GM18868 (cell line): ENCODE data around the gene ETV6.

Experiments used
- ATAC-seq: cut with Tn5 transposase; IDR thresholded peaks from one replicate; pipeline ENCODE4 v1.9.1; 2021; ENCODE audit warnings: mild to moderate bottlenecking, moderate library complexity; ENCODE audit not compliant: unreplicated experiment

The ETV6 gene

DNA sequence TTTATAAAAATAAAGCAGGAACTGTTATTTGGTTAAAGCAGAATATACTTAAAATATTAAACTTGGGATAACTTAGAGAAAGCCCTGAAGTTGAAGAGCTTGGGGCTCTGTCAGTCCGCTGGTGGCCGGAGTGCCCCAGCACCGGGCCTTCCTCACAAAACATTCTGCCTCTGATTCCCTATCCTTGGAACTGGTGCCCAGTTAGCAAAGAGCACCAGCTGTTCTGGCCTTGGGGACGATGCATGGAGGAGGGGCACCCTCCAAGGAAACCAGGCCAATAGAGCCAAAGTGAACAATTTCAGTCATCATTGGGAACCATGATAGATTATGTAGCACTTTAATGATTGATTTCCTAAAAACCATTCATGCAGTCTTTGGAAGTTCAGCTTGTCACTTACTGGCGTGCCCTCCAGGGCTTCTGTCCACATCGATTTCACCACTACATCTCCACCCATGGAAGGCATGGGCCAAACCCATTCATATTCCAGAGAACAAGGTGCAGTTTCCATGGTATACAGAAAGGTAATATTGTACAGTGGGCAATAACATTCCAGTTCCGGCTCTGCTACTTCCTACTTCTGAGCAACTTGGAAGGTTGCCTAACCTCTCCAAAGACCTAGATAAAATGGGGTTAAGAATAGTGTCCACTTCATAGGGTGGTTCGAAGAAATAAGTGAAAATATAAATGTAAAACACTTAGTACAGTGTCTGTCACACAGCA is 145.9 kb downstream of the ETV6 start:
- ATAC-seq, result no peak

DNA sequence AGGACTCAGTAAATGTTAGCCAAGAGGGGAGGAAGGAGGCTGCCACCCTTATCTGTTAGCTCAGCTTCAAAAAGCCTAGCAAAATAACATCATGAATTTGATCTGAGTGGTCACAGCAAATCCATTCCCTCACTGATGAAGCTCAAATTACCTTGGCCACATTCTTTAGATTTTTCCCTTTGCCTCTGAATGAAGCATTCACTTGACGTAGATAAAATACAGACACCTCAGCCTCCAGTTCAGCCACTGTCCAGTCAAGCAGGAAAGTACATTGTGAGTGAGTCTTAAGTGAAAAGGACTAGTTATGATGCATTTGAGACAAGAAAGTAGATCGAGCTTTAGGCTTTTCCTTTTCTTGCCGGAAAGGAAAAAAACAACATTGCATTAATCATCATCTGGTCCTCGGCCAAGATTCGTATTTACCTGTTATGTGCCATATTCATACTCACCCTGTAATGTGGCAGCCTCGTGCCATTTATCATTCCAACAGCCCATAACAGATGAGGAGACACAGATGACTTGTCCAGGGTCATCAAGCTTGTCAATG is 146.5 kb downstream of the ETV6 start:
- ATAC-seq, result no peak

DNA sequence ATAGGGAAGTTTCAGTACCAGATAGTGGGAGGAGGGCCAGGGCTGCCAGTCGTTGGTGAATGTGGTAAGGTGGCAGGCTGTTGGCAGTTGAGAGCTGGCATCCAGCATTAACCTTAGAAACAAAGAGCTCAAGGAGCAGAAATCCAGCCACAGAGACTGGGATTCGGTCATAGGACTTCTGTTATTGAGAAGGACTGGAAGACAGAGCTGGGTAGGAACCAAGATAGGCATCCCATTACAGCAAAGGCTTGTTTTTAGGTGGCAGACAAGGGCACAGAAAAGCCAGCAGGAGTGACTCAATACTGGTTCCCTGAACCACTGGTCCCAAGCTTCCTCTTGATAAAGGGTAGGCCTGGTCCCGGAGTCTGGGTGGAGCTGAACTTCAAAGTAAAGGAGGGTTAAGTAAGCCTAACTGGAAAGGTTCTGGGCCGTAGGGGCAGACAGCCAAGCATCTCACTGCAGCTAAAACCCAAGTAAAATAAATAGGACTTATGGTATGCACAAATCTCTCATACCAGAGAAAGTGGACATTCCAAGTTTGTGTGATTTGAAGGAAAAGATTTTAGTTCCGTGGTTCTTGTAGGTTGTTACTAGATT is 147.9 kb downstream of the ETV6 start:
- no peak for ATAC-seq

DNA sequence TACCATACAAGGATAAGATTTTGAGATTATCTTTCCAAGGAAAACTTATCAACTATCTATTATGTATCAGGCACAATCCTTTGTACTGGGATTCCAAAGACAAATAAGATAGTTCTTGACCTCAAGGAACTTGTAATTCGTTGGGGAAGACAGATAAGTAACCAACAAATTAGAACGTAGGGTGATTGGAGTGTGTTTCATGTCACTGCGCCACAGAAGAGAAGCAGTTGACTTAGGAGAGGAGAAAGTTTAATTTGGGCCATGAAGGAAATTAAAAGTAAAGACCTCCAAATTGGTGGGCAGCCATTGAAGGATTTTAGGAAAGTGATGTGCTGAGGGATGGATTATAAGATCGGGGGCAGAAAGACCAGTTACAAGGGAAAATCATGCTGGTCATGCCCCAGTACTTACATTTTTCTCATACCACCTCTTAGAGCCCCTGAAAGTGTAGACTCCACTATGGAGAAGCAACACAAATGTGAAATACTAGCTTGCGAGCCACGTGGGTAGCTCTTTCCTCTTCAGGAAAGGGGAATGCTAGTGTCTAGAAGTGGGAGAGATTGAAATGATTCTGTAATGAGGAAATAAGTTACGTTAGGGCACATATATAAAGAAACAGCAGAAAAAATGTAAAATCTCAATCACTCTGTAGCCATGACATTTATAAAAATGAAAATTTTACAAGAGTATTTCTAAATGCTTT is 148.7 kb downstream of the ETV6 start:
- no peak for ATAC-seq

DNA sequence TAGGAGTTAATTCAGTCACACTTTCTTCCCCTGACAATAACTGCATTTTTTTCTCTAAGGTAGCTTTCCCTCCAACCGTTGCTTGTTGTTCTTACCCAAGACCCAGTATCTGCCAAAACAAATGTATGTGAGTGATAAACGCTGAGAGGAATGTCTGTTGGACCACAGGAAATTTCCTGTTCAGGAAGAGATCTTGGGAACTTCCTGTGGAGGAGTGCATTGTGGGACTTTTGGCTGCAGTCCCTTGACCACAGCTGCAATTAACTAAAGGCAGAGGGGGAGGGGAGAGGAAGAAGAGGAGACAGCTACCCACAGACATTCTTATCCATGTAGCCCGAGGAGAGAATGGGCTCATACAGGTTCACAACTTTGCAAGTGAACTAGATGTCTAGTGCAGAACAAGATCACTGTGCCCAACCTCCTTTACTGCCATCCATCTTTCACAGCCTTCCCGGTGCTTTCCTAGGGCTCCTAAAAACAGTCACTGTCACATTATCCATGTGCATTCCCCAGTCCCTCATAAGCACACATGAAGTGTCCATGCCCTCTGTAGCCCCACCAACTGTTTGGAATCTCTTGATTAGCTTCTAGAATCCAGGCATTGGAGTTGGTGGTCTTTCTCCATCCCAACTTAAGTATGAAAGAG is 149.5 kb downstream of the ETV6 start:
- ATAC-seq, result no peak

DNA sequence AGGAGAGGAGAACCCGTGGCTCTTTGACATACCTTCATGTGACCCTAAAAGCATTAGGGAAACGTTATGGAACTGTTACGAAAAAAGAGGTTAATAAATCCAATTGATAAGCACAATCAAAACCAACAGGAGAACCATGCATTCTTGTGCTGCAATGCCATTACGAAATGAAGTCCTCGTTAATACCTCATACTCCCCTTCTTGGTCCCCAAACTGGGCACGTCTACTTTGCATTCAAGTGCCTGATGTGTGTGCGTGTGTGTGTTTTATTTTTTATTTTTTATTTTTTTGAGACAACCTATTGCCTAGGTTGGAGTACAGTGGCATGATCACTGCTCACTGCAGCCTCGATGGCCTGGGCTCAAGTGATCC is 150.0 kb downstream of the ETV6 start:
- ATAC-seq, result no peak

DNA sequence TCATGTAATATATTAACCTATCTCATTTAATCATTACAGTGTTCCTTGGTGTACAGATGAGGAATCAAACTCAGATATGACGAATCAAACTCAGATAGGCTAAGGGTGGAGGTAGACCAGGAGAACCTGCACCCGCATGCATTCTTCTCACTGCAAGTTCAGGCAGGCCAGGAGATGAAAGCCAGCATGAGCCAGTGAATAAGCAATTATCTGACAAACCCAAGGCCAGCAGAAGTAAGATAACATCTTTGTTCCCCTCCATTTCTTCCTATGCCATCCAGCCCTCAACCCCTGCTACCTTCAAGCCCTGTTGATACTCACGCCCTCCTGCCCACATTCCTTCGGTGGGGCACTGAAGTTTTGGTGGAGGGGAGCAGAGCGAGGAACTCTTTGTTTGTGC is 152.2 kb downstream of the ETV6 start:
- ATAC-seq, result no peak

DNA sequence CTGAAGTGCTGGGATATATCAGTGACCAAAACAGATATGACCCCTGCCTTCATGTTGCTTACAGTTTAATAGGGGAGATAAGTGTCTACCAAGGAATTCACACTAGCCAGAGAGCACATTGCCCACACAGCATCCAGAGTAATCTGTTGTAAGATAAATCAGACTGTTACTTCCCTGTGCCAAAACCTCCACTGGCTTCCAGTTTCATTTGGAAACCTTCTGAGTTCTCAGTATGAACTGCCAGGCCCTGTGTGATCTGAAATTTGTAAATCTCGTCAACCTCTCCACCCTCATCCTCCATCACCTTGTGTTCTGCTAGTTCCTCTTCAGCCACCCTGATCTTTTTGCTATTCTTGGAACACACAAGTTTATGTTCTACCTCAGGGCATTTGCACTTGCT is 154.7 kb downstream of the ETV6 start:
- no peak for ATAC-seq

DNA sequence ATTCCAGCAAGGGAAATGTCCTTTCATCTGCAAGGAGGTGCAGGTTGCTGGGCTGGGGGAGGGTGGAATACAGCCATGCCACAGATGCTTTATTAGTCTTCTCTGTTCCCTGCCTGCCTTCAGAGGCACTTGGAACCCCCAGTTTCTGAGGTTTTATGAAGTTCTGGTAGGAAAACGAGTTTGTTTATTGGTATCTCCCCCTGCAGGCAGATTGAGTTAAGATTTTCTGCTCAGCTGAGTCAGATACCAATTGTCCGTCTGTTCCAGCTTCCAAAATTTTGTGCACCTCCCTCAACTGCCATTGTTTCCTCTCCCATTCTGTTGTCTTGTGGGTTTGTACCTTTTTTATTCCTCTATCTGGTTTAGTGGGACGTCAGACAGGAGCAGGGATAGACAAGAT is 155.6 kb downstream of the ETV6 start:
- no peak for ATAC-seq

DNA sequence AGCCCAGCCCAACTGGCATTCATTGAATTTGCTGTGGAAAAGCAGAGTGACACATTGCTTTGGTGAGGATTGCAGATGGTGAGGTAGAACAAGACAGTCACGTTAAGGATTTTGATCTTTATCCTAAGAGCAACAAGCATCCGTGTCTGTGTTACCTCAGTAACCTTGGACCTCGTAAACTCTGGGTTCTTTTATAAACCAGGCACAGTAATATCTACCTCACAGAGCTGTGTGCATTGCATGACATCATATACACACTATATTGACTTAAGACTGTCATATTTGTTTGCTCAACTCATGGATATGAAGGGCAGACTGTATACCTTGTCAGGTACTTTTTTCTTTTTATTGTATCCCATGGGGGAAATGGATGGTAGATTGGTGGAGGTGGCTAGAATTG is 156.2 kb downstream of the ETV6 start:
- ATAC-seq, result no peak

DNA sequence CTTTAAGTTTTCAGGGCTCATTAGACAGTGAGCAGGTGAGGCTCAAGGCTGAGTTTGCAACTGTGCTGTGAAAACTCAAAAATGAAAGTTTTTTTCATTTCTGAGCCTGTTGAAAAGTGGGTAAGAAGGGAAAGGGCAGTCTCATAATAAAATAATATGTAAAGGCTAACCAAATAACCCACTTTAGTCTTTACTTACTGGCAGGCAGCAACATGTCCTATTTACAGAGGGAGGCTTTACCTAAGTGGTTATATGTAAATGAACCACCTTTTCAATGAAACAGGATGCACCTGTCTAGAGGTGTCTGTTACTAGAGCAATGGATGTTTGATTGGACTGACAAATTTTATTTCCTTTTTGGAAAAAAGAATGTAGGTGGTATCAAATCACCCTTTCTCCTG is 158.0 kb downstream of the ETV6 start:
- ATAC-seq, result no peak

DNA sequence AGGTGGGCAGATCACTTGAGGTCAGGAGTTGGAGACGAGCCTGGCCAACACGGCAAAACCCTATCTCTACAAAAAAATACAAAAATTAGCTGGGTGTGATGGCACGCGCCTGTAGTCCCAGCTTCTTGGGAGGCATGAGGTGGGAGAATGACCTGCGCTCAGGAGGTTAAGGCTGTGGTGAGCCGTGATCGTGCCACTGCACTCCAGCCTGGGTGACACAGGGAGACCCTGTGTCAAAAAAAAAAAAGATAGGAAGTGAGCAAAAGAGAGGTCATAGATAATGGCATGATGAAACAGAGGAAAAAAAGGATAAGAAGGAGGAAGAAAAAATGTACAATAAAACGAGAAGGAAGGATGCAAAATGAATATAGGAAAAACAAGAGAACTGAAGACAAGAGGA is 159.5 kb downstream of the ETV6 start:
- ATAC-seq, result no peak

DNA sequence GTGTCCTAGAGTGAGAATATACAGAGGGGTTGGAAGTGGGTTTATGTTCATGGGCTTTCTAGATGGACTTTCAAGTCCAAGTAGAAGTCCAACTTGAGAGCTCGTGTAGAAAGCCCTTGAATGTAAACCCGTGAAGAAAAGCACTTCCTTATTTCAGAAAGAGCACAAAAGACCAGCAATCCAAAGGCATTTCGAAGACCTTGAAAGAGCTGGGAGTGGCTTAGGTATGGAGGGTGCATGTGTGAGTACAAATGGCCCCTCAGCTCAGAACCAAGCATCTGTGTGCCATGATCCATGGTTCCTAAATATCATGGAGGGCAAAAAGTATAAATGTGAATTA is 160.7 kb downstream of the ETV6 start:
- ATAC-seq, result no peak

DNA sequence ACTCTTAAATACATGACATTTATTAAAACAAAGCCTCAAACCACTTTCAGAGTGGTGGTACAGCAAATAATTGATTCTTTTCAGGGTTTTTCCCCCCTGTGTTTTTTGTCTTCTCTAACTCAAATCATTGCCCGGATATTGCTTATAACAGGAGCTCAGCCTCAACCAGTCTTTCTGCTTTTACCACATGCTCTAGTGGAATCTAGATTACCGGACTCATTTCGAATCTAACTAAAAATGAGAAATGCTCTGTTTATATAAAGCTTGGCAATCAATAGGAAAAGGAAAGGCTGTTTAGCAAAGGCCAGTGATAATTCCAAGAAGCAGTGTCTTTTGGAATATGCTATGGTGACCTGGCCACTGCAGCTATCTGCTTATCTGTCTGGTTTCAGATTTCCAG is 161.5 kb downstream of the ETV6 start:
- no peak for ATAC-seq

DNA sequence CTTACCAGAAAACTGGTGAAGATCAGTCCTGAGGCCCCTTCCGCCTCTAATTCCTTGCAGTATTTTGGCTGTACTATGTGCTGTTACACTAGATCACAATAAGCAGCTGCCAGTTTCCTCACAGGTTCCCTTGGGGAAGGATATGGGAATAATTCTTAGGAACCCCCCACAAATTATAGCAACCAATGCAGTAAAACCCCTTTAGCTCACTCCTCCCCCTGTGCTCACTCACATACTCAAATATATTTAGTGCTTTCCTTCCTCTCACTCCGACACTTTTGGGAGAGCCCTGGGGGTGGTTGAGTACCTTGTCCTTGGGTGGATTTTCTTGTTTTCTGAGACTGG is 162.7 kb downstream of the ETV6 start:
- ATAC-seq, result no peak

DNA sequence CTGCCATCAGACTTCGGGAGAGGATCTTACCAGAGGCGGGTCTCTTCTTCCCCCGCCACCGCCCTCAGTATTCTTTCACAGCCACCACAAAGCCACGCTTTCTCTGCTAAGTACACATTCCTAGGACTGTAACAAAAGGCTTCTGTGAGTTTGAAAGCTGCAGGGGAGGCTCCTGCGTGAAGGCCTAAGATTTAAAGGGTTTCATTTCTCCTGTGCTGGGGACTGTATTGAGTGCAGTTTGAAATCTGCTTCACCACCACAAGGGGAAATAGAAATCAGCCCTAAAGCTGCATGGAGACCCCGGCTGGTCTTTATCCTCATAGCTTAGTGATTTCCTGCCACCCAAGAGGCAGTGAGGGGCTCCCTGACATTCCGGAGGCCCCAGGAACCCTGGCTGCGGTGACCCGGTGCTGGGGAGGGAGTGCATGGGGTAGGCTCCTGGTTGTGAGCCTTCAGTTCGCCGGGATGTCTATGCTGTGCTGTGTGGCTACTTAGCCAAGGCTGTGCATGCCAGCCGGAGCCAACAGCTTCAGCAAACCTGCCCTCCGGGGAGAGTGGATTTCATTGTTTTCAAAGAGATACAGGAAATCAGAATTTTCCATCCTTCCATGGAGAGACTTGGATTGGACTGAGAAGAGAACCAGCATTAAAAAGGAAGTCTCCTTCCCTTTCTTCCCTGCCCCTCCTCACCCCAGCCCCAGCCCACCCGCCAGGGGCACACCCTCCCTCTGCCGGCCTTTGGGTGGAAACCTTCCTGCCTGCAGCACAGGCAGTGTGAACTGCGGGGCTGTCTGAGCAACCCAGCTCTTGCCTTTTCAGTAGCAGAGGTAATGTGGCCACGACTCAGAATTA is 163.3 kb downstream of the ETV6 start:
- peak; percentile 71 for ATAC-seq

DNA sequence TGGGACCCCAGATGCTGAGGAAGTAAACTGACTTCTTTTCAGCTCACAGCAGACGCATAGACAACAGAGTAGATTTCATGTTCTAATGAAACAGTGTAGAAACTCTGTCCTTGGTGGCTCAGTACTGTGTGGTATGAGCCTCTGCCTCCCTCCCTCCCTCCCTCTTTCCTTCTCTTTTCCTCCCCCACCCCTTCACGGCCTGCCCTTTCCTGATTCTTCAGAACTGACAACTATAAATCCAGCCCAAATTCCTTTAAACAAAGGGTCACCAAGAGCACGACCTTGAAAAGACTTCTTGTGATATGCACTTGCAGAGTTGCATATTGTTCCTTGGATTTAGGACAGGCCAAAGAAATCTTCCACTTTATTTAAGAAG is 164.0 kb downstream of the ETV6 start:
- no peak for ATAC-seq

DNA sequence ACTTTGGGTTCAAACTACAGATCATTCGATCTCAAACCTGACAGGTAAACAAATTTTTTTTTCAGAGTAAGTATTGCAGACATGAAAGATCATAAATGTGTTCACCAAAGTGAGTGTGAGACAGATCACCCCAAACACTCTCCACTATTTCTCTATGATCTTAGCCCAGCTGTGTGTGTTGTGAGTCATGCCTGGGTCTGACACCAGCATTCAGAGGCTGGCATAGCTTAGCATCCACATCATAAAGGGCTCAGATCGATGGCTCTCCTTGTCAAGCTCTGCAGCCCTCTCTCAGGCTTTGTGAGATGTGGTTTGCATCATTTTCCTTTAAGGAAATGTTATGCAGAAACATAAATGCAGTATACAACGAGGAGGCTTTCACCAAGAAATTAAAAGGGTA is 164.9 kb downstream of the ETV6 start:
- ATAC-seq, result no peak

DNA sequence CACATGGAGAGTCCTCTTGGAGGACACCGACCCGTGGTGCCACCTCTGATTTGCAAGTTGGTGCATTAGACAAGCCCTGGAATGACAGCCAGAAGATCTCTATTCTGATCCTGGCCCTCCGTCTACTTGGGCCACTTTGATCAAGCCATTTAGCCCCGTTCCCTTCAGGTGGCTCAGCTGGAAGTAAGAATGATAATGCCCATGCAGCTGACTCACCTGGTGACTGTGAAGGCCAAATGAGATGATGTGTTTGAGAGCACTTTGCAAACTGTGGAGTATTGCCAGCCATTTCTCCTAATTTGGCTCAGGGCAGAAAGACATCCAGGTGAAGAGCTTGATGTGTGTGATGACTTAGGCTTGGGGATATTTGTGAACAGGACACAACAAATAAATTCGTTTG is 165.9 kb downstream of the ETV6 start:
- no peak for ATAC-seq

DNA sequence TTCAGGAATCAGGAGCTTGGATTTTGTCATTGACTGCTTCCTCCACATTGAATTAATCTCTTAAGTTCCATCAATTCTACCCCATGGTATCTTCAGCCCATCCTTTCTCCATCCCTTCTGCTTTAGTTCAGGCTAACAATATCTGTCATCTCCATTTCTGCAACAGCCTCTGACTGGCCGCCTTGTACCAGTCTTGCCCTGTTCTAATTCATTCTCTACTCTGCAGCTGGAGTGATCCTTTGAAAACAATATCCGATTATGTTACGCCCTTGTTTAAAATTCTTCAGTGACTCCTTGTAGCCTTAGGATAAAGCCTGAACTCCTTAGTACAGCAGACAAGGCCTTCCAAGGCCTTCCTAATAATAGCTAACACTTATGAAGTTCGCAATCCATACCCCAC is 170.2 kb downstream of the ETV6 start:
- no peak for ATAC-seq

DNA sequence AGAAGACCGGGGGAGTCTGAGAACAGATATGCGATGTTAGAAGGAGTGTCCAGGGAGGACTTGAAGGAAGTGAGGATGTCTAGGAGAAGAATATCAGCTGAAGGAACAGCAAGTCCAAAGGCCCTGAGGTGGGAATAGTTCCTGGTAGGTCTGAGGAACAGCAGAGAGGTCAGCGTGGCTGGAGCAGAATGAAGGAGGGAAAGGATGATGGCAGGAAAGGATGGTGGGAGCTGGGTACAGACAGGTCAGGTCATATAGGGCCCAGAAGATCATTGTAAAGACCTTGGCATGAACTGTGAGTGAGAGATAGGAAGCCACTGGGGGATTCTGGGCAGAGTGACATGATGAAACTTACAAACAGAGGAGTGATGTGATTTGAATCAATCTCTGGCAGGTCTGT is 171.0 kb downstream of the ETV6 start:
- no peak for ATAC-seq
